ENCODE data around the gene CARMIL3.

Gene CARMIL3

DNA sequence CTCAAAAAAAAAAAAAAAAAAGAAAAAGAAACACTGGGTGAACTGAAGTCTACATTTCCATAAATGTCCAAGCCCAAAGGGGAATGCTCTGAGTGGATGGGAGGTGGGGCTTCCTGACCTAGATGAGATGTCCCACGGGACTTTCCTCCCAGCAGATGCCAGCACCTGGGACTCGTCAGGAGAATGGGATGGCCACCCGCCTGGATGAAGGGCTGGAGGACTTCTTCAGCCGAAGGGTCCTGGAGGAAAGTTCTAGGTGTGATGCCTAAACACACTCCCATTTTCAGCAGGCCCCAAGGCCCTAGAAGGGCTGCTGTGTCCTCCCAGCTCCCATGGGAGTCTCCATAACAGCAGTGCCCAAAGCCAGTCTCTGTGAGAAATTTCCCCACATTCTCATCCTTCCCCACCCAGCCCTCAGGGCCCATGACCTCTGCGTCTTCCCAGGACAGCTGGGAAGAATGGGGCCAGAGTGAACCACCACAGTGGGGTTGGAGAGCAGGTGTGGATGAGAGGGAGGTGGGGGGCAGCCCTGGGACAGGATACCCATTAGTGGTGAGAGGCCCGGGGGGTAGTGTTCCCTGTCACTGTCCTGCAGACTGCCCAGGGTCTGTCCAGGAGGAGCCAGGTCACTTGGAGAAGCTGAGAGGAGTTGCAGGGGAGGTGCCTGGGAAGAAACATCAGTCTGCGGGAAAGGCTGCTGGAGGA is 12.4 kb downstream of the CARMIL3 start:
- no peak overlapping the region for H3K4me2 ChIP-seq
- H3K4me1 ChIP-seq (ENCODE audit: low read depth, poor library complexity, severe bottlenecking), result no peaks in the 10 kb centered on the region
- no peak overlapping the region for H3K9ac ChIP-seq
- no peak overlapping the region for H3K27ac ChIP-seq
- no peaks in the 10 kb centered on the region for H3K36me3 ChIP-seq (ENCODE audit: insufficient read depth)
- no peak overlapping the region for H2AFZ ChIP-seq (ENCODE audit: low read depth)
- H3K79me2 ChIP-seq (ENCODE audit: insufficient read depth, low read depth), result no peaks in the 10 kb centered on the region
- H3K4me3 ChIP-seq (IDR thresholded peaks at IDR 0.05; ENCODE audit: insufficient read depth, low read depth, low read length), result no peak overlapping the region
- no peaks in the 10 kb centered on the region for H4K20me1 ChIP-seq (ENCODE audit: insufficient read depth)
- no peaks in the 10 kb centered on the region for H3K27me3 ChIP-seq (ENCODE audit: insufficient read depth, low read depth)
- TF ChIP-seq, protein P1, sequence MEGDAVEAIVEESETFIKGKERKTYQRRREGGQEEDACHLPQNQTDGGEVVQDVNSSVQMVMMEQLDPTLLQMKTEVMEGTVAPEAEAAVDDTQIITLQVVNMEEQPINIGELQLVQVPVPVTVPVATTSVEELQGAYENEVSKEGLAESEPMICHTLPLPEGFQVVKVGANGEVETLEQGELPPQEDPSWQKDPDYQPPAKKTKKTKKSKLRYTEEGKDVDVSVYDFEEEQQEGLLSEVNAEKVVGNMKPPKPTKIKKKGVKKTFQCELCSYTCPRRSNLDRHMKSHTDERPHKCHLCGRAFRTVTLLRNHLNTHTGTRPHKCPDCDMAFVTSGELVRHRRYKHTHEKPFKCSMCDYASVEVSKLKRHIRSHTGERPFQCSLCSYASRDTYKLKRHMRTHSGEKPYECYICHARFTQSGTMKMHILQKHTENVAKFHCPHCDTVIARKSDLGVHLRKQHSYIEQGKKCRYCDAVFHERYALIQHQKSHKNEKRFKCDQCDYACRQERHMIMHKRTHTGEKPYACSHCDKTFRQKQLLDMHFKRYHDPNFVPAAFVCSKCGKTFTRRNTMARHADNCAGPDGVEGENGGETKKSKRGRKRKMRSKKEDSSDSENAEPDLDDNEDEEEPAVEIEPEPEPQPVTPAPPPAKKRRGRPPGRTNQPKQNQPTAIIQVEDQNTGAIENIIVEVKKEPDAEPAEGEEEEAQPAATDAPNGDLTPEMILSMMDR (conservative IDR thresholded peaks at IDR 0.05; ENCODE audit: low read depth, low read length), result no peak

- TF ChIP-seq, protein P1 (conservative IDR thresholded peaks at IDR 0.05; ENCODE audit: low read depth, low read length), result no peak
- Histone ChIP-seq H3K27ac (no peak overlapping the region), H3K9ac (no peak overlapping the region), H3K79me2 (ENCODE audit: insufficient read depth, low read depth) (no peaks in the 10 kb centered on the region), H3K4me2 (no peak overlapping the region), H3K36me3 (ENCODE audit: insufficient read depth) (no peaks in the 10 kb centered on the region), H4K20me1 (ENCODE audit: insufficient read depth) (no peaks in the 10 kb centered on the region), H2AFZ (ENCODE audit: low read depth) (no peak overlapping the region), H3K27me3 (ENCODE audit: insufficient read depth, low read depth) (no peaks in the 10 kb centered on the region), H3K4me1 (ENCODE audit: low read depth, poor library complexity, severe bottlenecking) (no peaks in the 10 kb centered on the region), H3K4me3 (IDR thresholded peaks at IDR 0.05; ENCODE audit: insufficient read depth, low read depth, low read length) (no peak overlapping the region)
Observed at GRCh38 chr14:24064856-24065255, 13.0 kb downstream of the CARMIL3 start.

- H3K4me3 ChIP-seq (IDR thresholded peaks at IDR 0.05; ENCODE audit: insufficient read depth, low read depth, low read length), result no peak overlapping the region
- H3K4me1 ChIP-seq (ENCODE audit: low read depth, poor library complexity, severe bottlenecking), result no peaks in the 10 kb centered on the region
- no peaks in the 10 kb centered on the region for H3K36me3 ChIP-seq (ENCODE audit: insufficient read depth)
- H3K27me3 ChIP-seq (ENCODE audit: insufficient read depth, low read depth), result no peaks in the 10 kb centered on the region
- no peaks in the 10 kb centered on the region for H3K79me2 ChIP-seq (ENCODE audit: insufficient read depth, low read depth)
- no peaks in the 10 kb centered on the region for H4K20me1 ChIP-seq (ENCODE audit: insufficient read depth)
- H3K4me2 ChIP-seq, result no peak overlapping the region
- no peak overlapping the region for H3K27ac ChIP-seq
- H3K9ac ChIP-seq, result no peak overlapping the region
- TF ChIP-seq, protein P1 (conservative IDR thresholded peaks at IDR 0.05; ENCODE audit: low read depth, low read length), result no peak
- no peak overlapping the region for H2AFZ ChIP-seq (ENCODE audit: low read depth)
Observed at GRCh38 chr14:24065408-24065807, 13.6 kb downstream of the CARMIL3 start.

GRCh38 chr14:24066496-24067132 is 14.8 kb downstream of the CARMIL3 start:
- no peak overlapping the region for H3K27ac ChIP-seq
- H3K79me2 ChIP-seq (ENCODE audit: insufficient read depth, low read depth), result no peaks in the 10 kb centered on the region
- no peaks in the 10 kb centered on the region for H4K20me1 ChIP-seq (ENCODE audit: insufficient read depth)
- H2AFZ ChIP-seq (ENCODE audit: low read depth), result no peak overlapping the region
- H3K36me3 ChIP-seq (ENCODE audit: insufficient read depth), result no peaks in the 10 kb centered on the region
- no peak overlapping the region for H3K4me2 ChIP-seq
- no peak overlapping the region for H3K4me3 ChIP-seq (IDR thresholded peaks at IDR 0.05; ENCODE audit: insufficient read depth, low read depth, low read length)
- H3K27me3 ChIP-seq (ENCODE audit: insufficient read depth, low read depth), result no peaks in the 10 kb centered on the region
- no peak overlapping the region for H3K9ac ChIP-seq
- TF ChIP-seq, protein P1 (conservative IDR thresholded peaks at IDR 0.05; ENCODE audit: low read depth, low read length), result no peak
- no peaks in the 10 kb centered on the region for H3K4me1 ChIP-seq (ENCODE audit: low read depth, poor library complexity, severe bottlenecking)

Measured in KMS-11 (cell line).